ENCODE measurements around the gene ZMAT3.
"Not testable (repeated sequence)": the region's sequence is repeated elsewhere in the genome, so short reads cannot be mapped to it uniquely, and the experiment has no call there.

ZMAT3 gene

GRCh38 chr3:179038216-179038898 lies 33.3 kb downstream of the ZMAT3 start:
- no peak overlapping the region for H3K4me3 ChIP-seq (ENCODE audit: low read depth, low read length)
- no peaks in the 10 kb centered on the region for H3K9me3 ChIP-seq
- no peak for DNase-seq
- no peaks in the 10 kb centered on the region for H3K27me3 ChIP-seq
- TF ChIP-seq CTCF (IDR thresholded peaks at IDR 0.05; ENCODE audit: low read depth, low read length): no peak
- H3K4me1 ChIP-seq: no peaks in the 10 kb centered on the region
- H3K36me3 ChIP-seq: no peaks in the 10 kb centered on the region

GRCh38 chr3:179037351-179037750 lies 34.3 kb downstream of the ZMAT3 start:
- H3K4me1 ChIP-seq: no peaks in the 10 kb centered on the region
- H3K9me3 ChIP-seq: no peaks in the 10 kb centered on the region
- TF ChIP-seq CTCF (IDR thresholded peaks at IDR 0.05; ENCODE audit: low read depth, low read length): no peak
- H3K27me3 ChIP-seq: no peaks in the 10 kb centered on the region
- no peaks in the 10 kb centered on the region for H3K36me3 ChIP-seq
- no peak overlapping the region for H3K4me3 ChIP-seq (ENCODE audit: low read depth, low read length)
- no peak for DNase-seq

- Histone ChIP-seq H3K4me3 (ENCODE audit: low read depth, low read length) (no peak overlapping the region), H3K9me3 (no peaks in the 10 kb centered on the region), H3K4me1 (no peaks in the 10 kb centered on the region), H3K36me3 (no peaks in the 10 kb centered on the region), H3K27me3 (no peaks in the 10 kb centered on the region)
- no peak for DNase-seq
- TF ChIP-seq CTCF (IDR thresholded peaks at IDR 0.05; ENCODE audit: low read depth, low read length): no peak
These were observed 34.8 kb downstream of the ZMAT3 start for GRCh38 chr3:179036626-179037300.

- TF ChIP-seq CTCF (IDR thresholded peaks at IDR 0.05; ENCODE audit: low read depth, low read length): no peak
- no peak for DNase-seq
- Histone ChIP-seq H3K9me3 (no peaks in the 10 kb centered on the region), H3K4me3 (ENCODE audit: low read depth, low read length) (no peak overlapping the region), H3K4me1 (no peaks in the 10 kb centered on the region), H3K36me3 (no peaks in the 10 kb centered on the region), H3K27me3 (no peaks in the 10 kb centered on the region)
These were observed 35.4 kb downstream of the ZMAT3 start for GRCh38 chr3:179036226-179036625.

- H3K9me3 ChIP-seq: no peaks in the 10 kb centered on the region
- no peaks in the 10 kb centered on the region for H3K27me3 ChIP-seq
- no peaks in the 10 kb centered on the region for H3K4me1 ChIP-seq
- no peak overlapping the region for H3K4me3 ChIP-seq (ENCODE audit: low read depth, low read length)
- H3K36me3 ChIP-seq: no peaks in the 10 kb centered on the region
- no peak for TF ChIP-seq CTCF (IDR thresholded peaks at IDR 0.05; ENCODE audit: low read depth, low read length)
- DNase-seq: no peak
These were observed 36.4 kb downstream of the ZMAT3 start for GRCh38 chr3:179035232-179035631.

- H3K36me3 ChIP-seq; H3K4me1 ChIP-seq; H3K4me3 ChIP-seq (ENCODE audit: low read depth, low read length); DNase-seq; H3K27me3 ChIP-seq; H3K9me3 ChIP-seq: not testable (repeated sequence)
These were observed 38.3 kb downstream of the ZMAT3 start for GRCh38 chr3:179033304-179033657.

- not testable (repeated sequence) for H3K4me1 ChIP-seq; H3K9me3 ChIP-seq; H3K4me3 ChIP-seq (ENCODE audit: low read depth, low read length); DNase-seq; H3K27me3 ChIP-seq; H3K36me3 ChIP-seq
These were observed 38.9 kb downstream of the ZMAT3 start for GRCh38 chr3:179032454-179033303.

All from BE2C (cell line).